WTC11 (cell line): ENCODE results near the gene CLSTN2. TPM values are rescaled to one million over a fixed set of nuclear protein-coding genes. Genes with fewer than 3 reads are reported as not detected.

Experiments used
- ATAC-seq: fragments of 200-7000 bp; cut with Tn5 transposase; 2 replicates; pipeline ENCODE4 v1.10.0; 2021; ENCODE audit warnings: mild to moderate bottlenecking, moderate library complexity
- CTCF ChIA-PET: fragments of 300-600 bp; sonication (Branson Sonifier 250); formaldehyde crosslinking; loops from one replicate; lab custom pipeline; 2021; ENCODE audit warnings: antibody characterized with exemption; lab: Charles Lee
- POLR2A ChIA-PET: fragments of 350-600 bp; sonication (Branson Sonifier 250); formaldehyde crosslinking; loops from one replicate; lab custom pipeline; 2021; ENCODE audit warnings: antibody characterized with exemption; lab: Charles Lee
- DNase-seq: peaks from one replicate; pipeline ENCODE4 v3.0.0; 2021; ENCODE audit warnings: low spot score
- H3K27ac Mint-ChIP-seq: 2 replicates; pipeline ENCODE4 v1.8.0; 2021; ENCODE audit warnings: mixed read lengths
- H3K27me3 Mint-ChIP-seq: 2 replicates; pipeline ENCODE4 v1.8.0; 2021; ENCODE audit warnings: low read depth, mild to moderate bottlenecking, moderate library complexity, mixed read lengths
- H3K36me3 Mint-ChIP-seq: 2 replicates; pipeline ENCODE4 v1.8.0; 2021; ENCODE audit warnings: mixed read lengths
- H3K4me1 Mint-ChIP-seq: 2 replicates; pipeline ENCODE4 v1.8.0; 2022; ENCODE audit warnings: mixed read lengths
- H3K4me3 Mint-ChIP-seq: 2 replicates; pipeline ENCODE4 v1.8.0; 2021; ENCODE audit warnings: mild to moderate bottlenecking, moderate library complexity, mixed read lengths
- H3K9me3 Mint-ChIP-seq: 2 replicates; pipeline ENCODE4 v1.8.0; 2021; ENCODE audit warnings: mixed read lengths
- CBFB ChIP-seq: sonication (generic); formaldehyde crosslinking; IDR thresholded peaks from 2 replicates; pipeline ENCODE4 v1.8.1; 2022; ENCODE audit warnings: mild to moderate bottlenecking, low read depth, missing genetic modification reagents
- CREB1 ChIP-seq: sonication (generic); formaldehyde crosslinking; IDR thresholded peaks from 2 replicates; pipeline ENCODE4 v1.8.0; 2023; ENCODE audit warnings: mild to moderate bottlenecking, missing genetic modification reagents
- CREM ChIP-seq: sonication (generic); formaldehyde crosslinking; IDR thresholded peaks from 2 replicates; pipeline ENCODE4 v1.8.1; 2022; ENCODE audit warnings: mild to moderate bottlenecking, missing genetic modification reagents, moderate library complexity
- EMX1 ChIP-seq: fragments of 250-450 bp; sonication (Bioruptor Pico); IDR thresholded peaks from 2 replicates; pipeline ENCODE4 v1.8.0; 2021; ENCODE audit warnings: mild to moderate bottlenecking
- FOXK1 ChIP-seq: sonication (generic); formaldehyde crosslinking; IDR thresholded peaks from 2 replicates; pipeline ENCODE4 v1.8.0; 2022; ENCODE audit warnings: mild to moderate bottlenecking, moderate library complexity, missing genetic modification reagents
- GABPB1 ChIP-seq: sonication (generic); formaldehyde crosslinking; IDR thresholded peaks from 2 replicates; pipeline ENCODE4 v1.8.1; 2023; ENCODE audit warnings: mild to moderate bottlenecking, missing genetic modification reagents
- IRF2 ChIP-seq: sonication (generic); formaldehyde crosslinking; IDR thresholded peaks from 2 replicates; pipeline ENCODE4 v1.8.0; 2022; ENCODE audit warnings: low read depth, missing genetic modification reagents, borderline replicate concordance
- JAZF1 ChIP-seq: fragments of 250-450 bp; sonication (Bioruptor Pico); IDR thresholded peaks from 2 replicates; pipeline ENCODE4 v1.9.0; 2021; ENCODE audit warnings: moderate library complexity, mild to moderate bottlenecking, inconsistent platforms
- SP1 ChIP-seq: sonication (generic); formaldehyde crosslinking; conservative IDR thresholded peaks from 2 replicates; pipeline ENCODE4 v1.8.1; 2022; ENCODE audit warnings: missing genetic modification reagents
- TEAD1 ChIP-seq: sonication (generic); formaldehyde crosslinking; IDR thresholded peaks from 2 replicates; pipeline ENCODE4 v1.8.0; 2022; ENCODE audit warnings: mild to moderate bottlenecking, missing genetic modification reagents
- ZNF219 ChIP-seq: sonication (generic); formaldehyde crosslinking; IDR thresholded peaks from 2 replicates; pipeline ENCODE4 v1.8.0; 2023; ENCODE audit warnings: missing genetic modification reagents, mild to moderate bottlenecking, borderline replicate concordance
- ZNF263 ChIP-seq: sonication (generic); formaldehyde crosslinking; IDR thresholded peaks from 2 replicates; pipeline ENCODE4 v1.8.1; 2022; ENCODE audit warnings: low read depth, mild to moderate bottlenecking, moderate library complexity, missing genetic modification reagents
- ZNF317 ChIP-seq: sonication (generic); formaldehyde crosslinking; IDR thresholded peaks from 2 replicates; pipeline ENCODE4 v1.8.1; 2023; ENCODE audit warnings: low read depth, mild to moderate bottlenecking, moderate library complexity, missing genetic modification reagents, borderline replicate concordance
- ZNF416 ChIP-seq: fragments of 250-450 bp; sonication (Bioruptor Pico); IDR thresholded peaks from 2 replicates; pipeline ENCODE4 v1.9.0; 2021; ENCODE audit warnings: mild to moderate bottlenecking, inconsistent platforms
- total RNA-seq: library from RNA; stranded (reverse); gene quantifications from 3 replicates; pipeline ENCODE4 v1.2.3, GENCODE V29; 2021
- TF ChIP-seq, protein P1 (sequence below): sonication (generic); formaldehyde crosslinking; IDR thresholded peaks from 2 replicates; pipeline ENCODE4 v1.8.0; 2022; ENCODE audit warnings: mild to moderate bottlenecking, missing genetic modification reagents
- TF ChIP-seq, protein P2 (sequence below): sonication (generic); formaldehyde crosslinking; IDR thresholded peaks from 2 replicates; pipeline ENCODE4 v1.8.1; 2023; ENCODE audit warnings: mild to moderate bottlenecking, missing genetic modification reagents, moderate library complexity
- TF ChIP-seq, protein P3 (sequence below): sonication (generic); formaldehyde crosslinking; IDR thresholded peaks from 2 replicates; pipeline ENCODE4 v1.8.0; 2022; ENCODE audit warnings: mild to moderate bottlenecking, missing genetic modification reagents
- TF ChIP-seq, protein P4 (sequence below): sonication (generic); formaldehyde crosslinking; IDR thresholded peaks from 2 replicates; pipeline ENCODE4 v1.8.0; 2022; ENCODE audit warnings: mild to moderate bottlenecking, missing genetic modification reagents

Gene CLSTN2
- total RNA-seq, 1 experiment from 2014 or later, result 0.35 TPM

DNA sequence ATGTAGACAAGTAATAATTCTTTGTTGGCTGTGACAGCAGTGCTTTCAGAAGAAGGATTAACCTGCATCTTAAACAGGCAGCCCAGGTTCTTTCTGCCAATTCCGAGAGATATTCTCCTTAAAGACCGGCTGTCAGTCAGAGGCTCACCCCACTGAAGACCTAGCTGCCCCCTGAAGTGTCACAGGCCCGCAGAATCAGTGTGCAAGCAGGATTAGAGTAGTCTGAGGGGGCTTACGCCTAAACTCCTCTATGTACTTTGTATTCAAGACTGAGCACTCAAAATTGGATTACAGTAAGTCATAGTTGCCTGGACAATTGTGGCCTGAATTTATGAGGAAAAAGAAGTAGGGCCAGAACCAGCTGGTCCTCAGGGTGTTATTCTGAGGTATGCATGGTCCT is 342.9 kb downstream of the CLSTN2 start (continued):
- TF ChIP-seq CBFB (CRISPR knock-in tag) (no peak), JAZF1 (no peak), ZNF416 (no peak), ZNF263 (CRISPR knock-in tag) (no peak), CREB1 (CRISPR knock-in tag) (no peak), EMX1 (CRISPR knock-in tag) (no peak), FOXK1 (CRISPR knock-in tag) (no peak), SP1 (CRISPR knock-in tag) (no peak)
- TF ChIP-seq, protein P1, sequence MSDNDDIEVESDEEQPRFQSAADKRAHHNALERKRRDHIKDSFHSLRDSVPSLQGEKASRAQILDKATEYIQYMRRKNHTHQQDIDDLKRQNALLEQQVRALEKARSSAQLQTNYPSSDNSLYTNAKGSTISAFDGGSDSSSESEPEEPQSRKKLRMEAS, result no peak
- TF ChIP-seq, protein P2, sequence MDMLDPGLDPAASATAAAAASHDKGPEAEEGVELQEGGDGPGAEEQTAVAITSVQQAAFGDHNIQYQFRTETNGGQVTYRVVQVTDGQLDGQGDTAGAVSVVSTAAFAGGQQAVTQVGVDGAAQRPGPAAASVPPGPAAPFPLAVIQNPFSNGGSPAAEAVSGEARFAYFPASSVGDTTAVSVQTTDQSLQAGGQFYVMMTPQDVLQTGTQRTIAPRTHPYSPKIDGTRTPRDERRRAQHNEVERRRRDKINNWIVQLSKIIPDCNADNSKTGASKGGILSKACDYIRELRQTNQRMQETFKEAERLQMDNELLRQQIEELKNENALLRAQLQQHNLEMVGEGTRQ, result no peak
- TF ChIP-seq, protein P3, sequence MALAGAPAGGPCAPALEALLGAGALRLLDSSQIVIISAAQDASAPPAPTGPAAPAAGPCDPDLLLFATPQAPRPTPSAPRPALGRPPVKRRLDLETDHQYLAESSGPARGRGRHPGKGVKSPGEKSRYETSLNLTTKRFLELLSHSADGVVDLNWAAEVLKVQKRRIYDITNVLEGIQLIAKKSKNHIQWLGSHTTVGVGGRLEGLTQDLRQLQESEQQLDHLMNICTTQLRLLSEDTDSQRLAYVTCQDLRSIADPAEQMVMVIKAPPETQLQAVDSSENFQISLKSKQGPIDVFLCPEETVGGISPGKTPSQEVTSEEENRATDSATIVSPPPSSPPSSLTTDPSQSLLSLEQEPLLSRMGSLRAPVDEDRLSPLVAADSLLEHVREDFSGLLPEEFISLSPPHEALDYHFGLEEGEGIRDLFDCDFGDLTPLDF (CRISPR knock-in tag), result no peak
- TF ChIP-seq, all 79 proteins: peak for 0

DNA sequence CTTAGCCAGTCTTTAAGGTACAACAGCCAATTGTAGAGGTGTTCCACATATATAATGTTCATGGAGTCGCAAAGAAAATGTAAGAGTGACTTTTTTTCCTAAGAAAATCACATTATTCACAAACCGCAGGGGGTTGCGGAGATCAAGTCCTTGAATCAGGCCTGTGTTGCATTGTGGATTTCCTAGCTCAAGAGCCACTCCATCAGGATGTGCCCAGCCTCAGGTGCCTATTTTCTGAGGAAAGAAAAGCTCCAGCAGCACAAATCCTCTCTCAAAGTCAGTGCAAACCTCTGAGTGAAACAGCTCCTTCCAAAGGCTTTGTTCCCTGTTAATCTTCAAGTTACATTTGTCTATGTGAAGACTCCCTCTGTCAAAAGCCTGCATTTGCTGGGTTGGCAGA is 349.4 kb downstream of the CLSTN2 start:
- H3K36me3 Mint-ChIP-seq, result no peaks in the 10 kb centered on the region

DNA sequence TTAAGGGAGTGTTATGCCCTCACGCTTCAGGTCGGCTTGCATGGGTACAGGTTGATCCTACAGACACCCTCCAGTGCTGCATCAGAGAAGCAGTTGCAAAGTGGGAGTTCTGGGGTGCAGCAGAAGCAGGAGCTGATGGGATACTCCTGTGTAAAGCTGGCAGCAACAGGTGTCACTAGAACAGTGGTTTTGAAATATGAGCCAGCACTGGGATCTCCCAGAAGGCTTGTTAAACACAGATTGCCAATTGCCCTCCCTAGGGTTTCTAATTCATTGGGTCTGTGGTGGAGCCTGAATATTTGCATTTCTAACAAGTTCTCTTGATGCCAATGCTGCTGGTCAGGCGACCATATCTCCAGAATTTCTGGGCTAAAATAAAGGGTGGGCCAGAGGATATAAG is 350.4 kb downstream of the CLSTN2 start:
- H3K27me3 Mint-ChIP-seq, result no peaks in the 10 kb centered on the region
- POLR2A ChIA-PET, result no interaction called here
- no peak overlapping the region for H3K27ac Mint-ChIP-seq
- no peak overlapping the region for H3K4me3 Mint-ChIP-seq
- H3K36me3 Mint-ChIP-seq, result no peaks in the 10 kb centered on the region
- no peak for ATAC-seq
- H3K9me3 Mint-ChIP-seq, result no peaks in the 10 kb centered on the region
- TF ChIP-seq ZNF219 (no peak), TEAD1 (CRISPR knock-in tag) (no peak)
- TF ChIP-seq, protein P2, result peak; percentile 29; the same call in 1 of the 2 replicates
- peaks cover 41% of the 10 kb centered on the region for H3K4me1 Mint-ChIP-seq
- no peak for DNase-seq
- CTCF ChIA-PET, result interaction anchor here (1.0 to 2.2 kb wide), 3 partner anchors 8 to 157 kb away, joined by 3 to 7 read pairs (median 4); no protein-coding TSS in a partner anchor

More for the DNA sequence above, 349.4 kb downstream of the CLSTN2 start:
- TF ChIP-seq GABPB1 (CRISPR knock-in tag) (no peak), CREM (CRISPR knock-in tag) (no peak), IRF2 (CRISPR knock-in tag) (no peak)
- TF ChIP-seq, protein P4, sequence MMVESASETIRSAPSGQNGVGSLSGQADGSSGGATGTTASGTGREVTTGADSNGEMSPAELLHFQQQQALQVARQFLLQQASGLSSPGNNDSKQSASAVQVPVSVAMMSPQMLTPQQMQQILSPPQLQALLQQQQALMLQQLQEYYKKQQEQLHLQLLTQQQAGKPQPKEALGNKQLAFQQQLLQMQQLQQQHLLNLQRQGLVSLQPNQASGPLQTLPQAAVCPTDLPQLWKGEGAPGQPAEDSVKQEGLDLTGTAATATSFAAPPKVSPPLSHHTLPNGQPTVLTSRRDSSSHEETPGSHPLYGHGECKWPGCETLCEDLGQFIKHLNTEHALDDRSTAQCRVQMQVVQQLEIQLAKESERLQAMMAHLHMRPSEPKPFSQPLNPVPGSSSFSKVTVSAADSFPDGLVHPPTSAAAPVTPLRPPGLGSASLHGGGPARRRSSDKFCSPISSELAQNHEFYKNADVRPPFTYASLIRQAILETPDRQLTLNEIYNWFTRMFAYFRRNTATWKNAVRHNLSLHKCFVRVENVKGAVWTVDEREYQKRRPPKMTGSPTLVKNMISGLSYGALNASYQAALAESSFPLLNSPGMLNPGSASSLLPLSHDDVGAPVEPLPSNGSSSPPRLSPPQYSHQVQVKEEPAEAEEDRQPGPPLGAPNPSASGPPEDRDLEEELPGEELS, result no peak
- H3K27ac Mint-ChIP-seq, result no peak overlapping the region
- DNase-seq, result no peak
- H3K4me3 Mint-ChIP-seq, result no peak overlapping the region
- ChIA-PET POLR2A (interaction anchor here (0.7 kb wide), 1 partner anchor 45 kb away, joined by 3 read pairs; no protein-coding TSS in a partner anchor), CTCF (interaction anchor here (1.0 to 1.1 kb wide), 3 partner anchors 7 to 156 kb away, joined by 3 to 5 read pairs (median 4); no protein-coding TSS in a partner anchor)
- peaks cover 34% of the 10 kb centered on the region for H3K4me1 Mint-ChIP-seq
- H3K9me3 Mint-ChIP-seq, result no peaks in the 10 kb centered on the region
- ATAC-seq, result peak; percentile 47
- H3K27me3 Mint-ChIP-seq, result no peaks in the 10 kb centered on the region

DNA sequence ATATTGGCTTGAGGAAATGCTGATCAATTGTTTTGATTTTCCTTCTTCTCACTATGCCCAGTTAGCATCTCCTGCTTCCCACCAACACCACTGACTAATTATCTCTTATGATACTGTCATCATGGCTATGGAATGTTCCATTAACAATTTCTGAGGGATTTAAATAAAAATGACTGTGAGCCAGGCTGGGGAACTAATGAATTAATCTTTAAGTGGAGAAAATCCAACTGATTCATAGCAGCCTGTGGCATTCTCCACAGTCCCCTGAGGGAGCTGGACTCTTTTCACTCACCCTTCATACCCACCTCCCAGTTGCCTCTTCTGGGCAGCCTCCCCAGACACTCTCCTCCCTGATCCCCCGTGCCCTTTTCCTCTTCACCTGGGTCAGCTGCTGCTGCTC is 353.6 kb downstream of the CLSTN2 start:
- POLR2A ChIA-PET, result no interaction called here

More for the DNA sequence above, 353.6 kb downstream of the CLSTN2 start:
- Mint-ChIP-seq H3K27ac (no peak overlapping the region), H3K4me1 (peaks cover 57% of the 10 kb centered on the region), H3K27me3 (no peaks in the 10 kb centered on the region; the same call in 1 of the 2 replicates), H3K9me3 (peaks cover 24% of the 10 kb centered on the region), H3K4me3 (no peak overlapping the region), H3K36me3 (peaks cover 8% of the 10 kb centered on the region)
- CTCF ChIA-PET, result interaction anchor here (0.6 kb wide), 1 partner anchor 1020 kb away, joined by 3 read pairs; no protein-coding TSS in a partner anchor
- ATAC-seq, result no peak
- no peak for DNase-seq
- TF ChIP-seq ZNF317, result no peak
